GM23338 (cell line): ENCODE data around the gene UNC5B. TPM values are rescaled to one million over a fixed set of nuclear protein-coding genes. Genes with fewer than 3 reads are reported as not detected.
A peak's percentile ranks its signal among the peaks of the same experiment; 100 is the strongest.

ENCODE experiments used
- ATAC-seq: fragments of 200-7000 bp; cut with Tn5 transposase; 3 replicates; pipeline ENCODE4 v1.9.1; 2020
- DNase-seq: peaks from one replicate; pipeline ENCODE4 v3.0.0-alpha.2; 2015; ENCODE audit warnings: low spot score
- H2AFZ ChIP-seq: fragments of 200-600 bp; sonication (generic); 2 replicates; pipeline ENCODE4 v1.8.0; 2016; ENCODE audit warnings: antibody characterized with exemption, mild to moderate bottlenecking, moderate library complexity
- H3F3A ChIP-seq: fragments of 200-600 bp; sonication (generic); replicated peaks from 2 replicates; pipeline ENCODE4 v1.8.0; 2017; ENCODE audit warnings: antibody characterized with exemption, mixed run types, low read depth
- H3K27ac ChIP-seq: fragments of 200-600 bp; sonication (generic); 2 replicates; pipeline ENCODE4 v1.6.1; 2016; ENCODE audit warnings: low read depth
- H3K27me3 ChIP-seq: fragments of 200-600 bp; sonication (generic); 2 replicates; pipeline ENCODE4 v1.8.0; 2016; ENCODE audit warnings: mild to moderate bottlenecking, mixed run types, moderate library complexity; ENCODE audit not compliant: insufficient read depth
- H3K36me3 ChIP-seq: fragments of 200-600 bp; sonication (generic); 2 replicates; pipeline ENCODE4 v1.8.0; 2016; ENCODE audit warnings: mild to moderate bottlenecking; ENCODE audit not compliant: insufficient read depth
- H3K4me1 ChIP-seq: fragments of 200-600 bp; sonication (generic); 2 replicates; pipeline ENCODE4 v1.8.0; 2016; ENCODE audit warnings: mild to moderate bottlenecking, moderate library complexity; ENCODE audit not compliant: insufficient read depth
- H3K4me2 ChIP-seq: fragments of 200-600 bp; sonication (generic); 2 replicates; pipeline ENCODE4 v1.7.1; 2017; ENCODE audit warnings: mixed run types
- H3K4me3 ChIP-seq: fragments of 200-600 bp; sonication (generic); 2 replicates; pipeline ENCODE4 v1.6.1; 2016; ENCODE audit warnings: mixed run types
- H3K79me2 ChIP-seq: fragments of 200-600 bp; sonication (generic); replicated peaks from 2 replicates; pipeline ENCODE4 v1.8.0; 2017; ENCODE audit warnings: mild to moderate bottlenecking; ENCODE audit not compliant: insufficient read depth
- H3K9me2 ChIP-seq: fragments of 200-600 bp; sonication (generic); 2 replicates; pipeline ENCODE4 v1.8.0; 2017; ENCODE audit not compliant: insufficient read depth
- H4K20me1 ChIP-seq: fragments of 200-600 bp; sonication (generic); replicated peaks from 2 replicates; pipeline ENCODE4 v1.8.0; 2017; ENCODE audit warnings: mild to moderate bottlenecking; ENCODE audit not compliant: insufficient read depth
- H3K27ac Mint-ChIP-seq: 2 replicates; pipeline ENCODE4 v1.8.0; 2020; ENCODE audit warnings: inconsistent platforms, mild to moderate bottlenecking, moderate library complexity, mixed read lengths
- H3K27me3 Mint-ChIP-seq: 3 replicates; pipeline ENCODE4 v1.8.0; 2022; ENCODE audit warnings: low read depth, mild to moderate bottlenecking, moderate library complexity, mixed read lengths, inconsistent platforms; ENCODE audit not compliant: insufficient read depth, poor library complexity
- H3K36me3 Mint-ChIP-seq: 3 replicates; pipeline ENCODE4 v1.8.0; 2021; ENCODE audit warnings: low read depth, mild to moderate bottlenecking, inconsistent platforms, moderate library complexity, mixed read lengths
- H3K4me1 Mint-ChIP-seq: 3 replicates; pipeline ENCODE4 v1.8.0; 2020; ENCODE audit warnings: mild to moderate bottlenecking, inconsistent platforms, mixed read lengths
- H3K4me3 Mint-ChIP-seq: 3 replicates; pipeline ENCODE4 v1.8.0; 2021; ENCODE audit warnings: moderate library complexity, mild to moderate bottlenecking, inconsistent platforms, mixed read lengths
- H3K9me3 Mint-ChIP-seq: 3 replicates; pipeline ENCODE4 v1.8.0; 2020; ENCODE audit warnings: moderate library complexity, mild to moderate bottlenecking, inconsistent platforms, mixed read lengths
- ETS1 ChIP-seq: IDR thresholded peaks from 2 replicates; pipeline ENCODE4 v1.6.1; 2016; ENCODE audit warnings: antibody characterized with exemption
- EZH2phosphoT487 ChIP-seq: fragments of 200-600 bp; sonication (generic); IDR thresholded peaks from one replicate; pipeline ENCODE4 v1.8.1; 2018; ENCODE audit warnings: antibody characterized with exemption; ENCODE audit not compliant: unreplicated experiment
- JUNB ChIP-seq: IDR thresholded peaks from one replicate; pipeline ENCODE4 v1.6.1; 2016; ENCODE audit warnings: antibody characterized with exemption; ENCODE audit not compliant: unreplicated experiment
- NANOG ChIP-seq: IDR thresholded peaks from 2 replicates; pipeline ENCODE4 v1.6.1; 2016; ENCODE audit warnings: antibody characterized with exemption, borderline replicate concordance
- POLR2AphosphoS5 ChIP-seq: IDR thresholded peaks from 2 replicates; pipeline ENCODE4 v1.6.1; 2016; ENCODE audit warnings: antibody characterized with exemption, low read depth
- REST ChIP-seq: IDR thresholded peaks from one replicate; pipeline ENCODE4 v1.6.1; 2018; ENCODE audit warnings: antibody characterized with exemption; ENCODE audit not compliant: unreplicated experiment
- STAT1 ChIP-seq: IDR thresholded peaks from one replicate; pipeline ENCODE4 v1.6.1; 2016; ENCODE audit warnings: antibody characterized with exemption; ENCODE audit not compliant: unreplicated experiment
- ZNF114 ChIP-seq: fragments of 250-450 bp; sonication (Bioruptor Pico); IDR thresholded peaks from 2 replicates; pipeline ENCODE4 v1.5.0; 2020; ENCODE audit warnings: mild to moderate bottlenecking, moderate library complexity
- ZNF462 ChIP-seq: fragments of 250-450 bp; sonication (Bioruptor Pico); IDR thresholded peaks from 2 replicates; pipeline ENCODE4 v1.5.0; 2020; ENCODE audit warnings: mild to moderate bottlenecking, moderate library complexity
- polyA plus RNA-seq: library from polyadenylated mRNA; unstranded; fragments of >200 nt; fragmentation: Nextera tagmentation; extraction: Ambion mirVana; gene quantifications from 2 replicates; pipeline ENCODE4 v1.2.1, GENCODE V29; 2016
- total RNA-seq: library from RNA; depleted of rRNA; stranded (reverse); fragments of >200 nt; shearing (Covaris generic); gene quantifications from 2 replicates; pipeline ENCODE4 v1.2.3, GENCODE V29; 2014
- TF ChIP-seq, protein P1 (sequence below), 2 experiments: fragments of 200-600 bp in 1 of 2; sonication (generic) in 1 of 2; conservative IDR thresholded peaks; 2 replicates each; pipeline versions ENCODE4 v1.5.1 to v1.6.1; 2016 to 2017; ENCODE audit warnings: antibody characterized with exemption in 2 of 2, low read depth in 2 of 2, mild to moderate bottlenecking in 2 of 2, moderate library complexity in 1 of 2

The UNC5B gene
- total and polyA plus RNA-seq, 2 experiments from 2014 or later: 8.0 to 31.2 TPM

- TF ChIP-seq ZNF462: no peak
- no peak for TF ChIP-seq STAT1
- TF ChIP-seq REST: no peak
- TF ChIP-seq EZH2phosphoT487: no peak
These were observed 103.9 kb downstream of the UNC5B start (continued) for GRCh38 chr10:71316056-71316785.

GRCh38 chr10:71316786-71317160 lies 104.4 kb downstream of the UNC5B start:
- H3K9me3 Mint-ChIP-seq: no peaks in the 10 kb centered on the region
- Histone ChIP-seq H4K20me1 (no peaks in the 10 kb centered on the region), H3K36me3 (no peaks in the 10 kb centered on the region), H3K4me3 (no peak overlapping the region), H3K4me2 (no peak overlapping the region), H2AFZ (peak overlapping the region; percentile 43), H3K9me2 (no peaks in the 10 kb centered on the region), H3K27ac (no peak overlapping the region), H3F3A (0 out of 2 replicates have a peak, but pooled peaks cover 2% of the 10 kb centered on the region), H3K4me1 (peaks cover 5% of the 10 kb centered on the region), H3K79me2 (no peaks in the 10 kb centered on the region), H3K27me3 (no peaks in the 10 kb centered on the region)
- no peaks in the 10 kb centered on the region for H3K36me3 Mint-ChIP-seq
- no peak overlapping the region for H3K4me3 Mint-ChIP-seq
- no peak for DNase-seq
- no peak for ATAC-seq
- TF ChIP-seq STAT1 (no peak), ZNF114 (no peak), ETS1 (no peak), JUNB (no peak), NANOG (no peak), POLR2AphosphoS5 (no peak)
- TF ChIP-seq, protein P1, sequence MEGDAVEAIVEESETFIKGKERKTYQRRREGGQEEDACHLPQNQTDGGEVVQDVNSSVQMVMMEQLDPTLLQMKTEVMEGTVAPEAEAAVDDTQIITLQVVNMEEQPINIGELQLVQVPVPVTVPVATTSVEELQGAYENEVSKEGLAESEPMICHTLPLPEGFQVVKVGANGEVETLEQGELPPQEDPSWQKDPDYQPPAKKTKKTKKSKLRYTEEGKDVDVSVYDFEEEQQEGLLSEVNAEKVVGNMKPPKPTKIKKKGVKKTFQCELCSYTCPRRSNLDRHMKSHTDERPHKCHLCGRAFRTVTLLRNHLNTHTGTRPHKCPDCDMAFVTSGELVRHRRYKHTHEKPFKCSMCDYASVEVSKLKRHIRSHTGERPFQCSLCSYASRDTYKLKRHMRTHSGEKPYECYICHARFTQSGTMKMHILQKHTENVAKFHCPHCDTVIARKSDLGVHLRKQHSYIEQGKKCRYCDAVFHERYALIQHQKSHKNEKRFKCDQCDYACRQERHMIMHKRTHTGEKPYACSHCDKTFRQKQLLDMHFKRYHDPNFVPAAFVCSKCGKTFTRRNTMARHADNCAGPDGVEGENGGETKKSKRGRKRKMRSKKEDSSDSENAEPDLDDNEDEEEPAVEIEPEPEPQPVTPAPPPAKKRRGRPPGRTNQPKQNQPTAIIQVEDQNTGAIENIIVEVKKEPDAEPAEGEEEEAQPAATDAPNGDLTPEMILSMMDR (conservative IDR thresholded peaks at IDR 0.05; ENCODE audit: low read depth in 2 of 2): no peak
- H3K4me1 Mint-ChIP-seq: peaks cover 19% of the 10 kb centered on the region; the same call in 2 of the 3 replicates
- no peak overlapping the region for H3K27ac Mint-ChIP-seq
- H3K27me3 Mint-ChIP-seq: peaks cover 8% of the 10 kb centered on the region
